Kidney tubule cell (primary cell): ENCODE measurements around the gene ADORA1.

ENCODE experiments used
- DNase-seq: peaks from one replicate; pipeline ENCODE4 v3.0.0-alpha.2; 2018; ENCODE audit warnings: low spot score

ADORA1 gene

GRCh38 chr1:203158960-203159665, 31.6 kb downstream of the ADORA1 start:
- DNase-seq: no peak

GRCh38 chr1:203159844-203160243, 32.3 kb downstream of the ADORA1 start:
- DNase-seq: no peak

DNA sequence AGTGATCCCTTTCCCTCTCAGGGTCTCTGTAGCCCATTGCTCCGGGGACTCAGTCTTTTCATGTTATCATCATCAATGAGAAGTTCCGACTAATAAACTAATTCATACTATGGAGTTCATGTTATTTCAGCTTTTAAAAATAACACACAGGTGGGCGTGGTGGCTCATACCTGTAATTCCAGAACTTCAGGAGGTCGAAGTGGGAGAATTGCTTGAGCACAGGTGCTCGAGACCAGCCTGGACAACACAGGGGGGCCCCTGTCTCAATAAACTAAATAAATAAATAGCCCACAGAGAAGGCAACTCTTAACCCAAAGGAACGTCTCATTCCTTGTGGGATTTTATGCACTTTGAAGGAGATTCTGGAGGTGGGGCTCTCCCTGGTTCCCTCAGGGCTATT, 33.6 kb downstream of the ADORA1 start:
- no peak for DNase-seq

GRCh38 chr1:203161703-203162102, 34.2 kb downstream of the ADORA1 start:
- no peak for DNase-seq

DNA sequence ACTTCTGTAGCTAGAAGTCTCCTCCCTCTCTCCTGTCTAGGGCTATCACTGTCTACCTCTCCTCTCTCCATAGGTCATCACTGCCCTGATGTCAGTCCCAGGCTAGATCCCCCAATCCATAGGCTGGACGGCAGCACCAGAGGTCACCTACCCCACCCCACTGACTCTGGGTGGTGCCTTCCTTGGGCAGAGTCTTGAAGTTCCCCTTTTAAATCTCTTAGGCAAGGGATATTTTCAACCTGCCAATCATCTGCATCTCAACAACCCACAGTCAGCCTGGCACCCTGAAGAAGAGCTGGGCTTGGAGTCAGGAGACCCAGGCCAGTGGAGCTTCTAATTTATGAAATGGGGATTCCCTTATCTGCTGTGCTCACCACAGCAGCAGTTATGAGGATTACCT, 34.9 kb downstream of the ADORA1 start:
- no peak for DNase-seq

DNA sequence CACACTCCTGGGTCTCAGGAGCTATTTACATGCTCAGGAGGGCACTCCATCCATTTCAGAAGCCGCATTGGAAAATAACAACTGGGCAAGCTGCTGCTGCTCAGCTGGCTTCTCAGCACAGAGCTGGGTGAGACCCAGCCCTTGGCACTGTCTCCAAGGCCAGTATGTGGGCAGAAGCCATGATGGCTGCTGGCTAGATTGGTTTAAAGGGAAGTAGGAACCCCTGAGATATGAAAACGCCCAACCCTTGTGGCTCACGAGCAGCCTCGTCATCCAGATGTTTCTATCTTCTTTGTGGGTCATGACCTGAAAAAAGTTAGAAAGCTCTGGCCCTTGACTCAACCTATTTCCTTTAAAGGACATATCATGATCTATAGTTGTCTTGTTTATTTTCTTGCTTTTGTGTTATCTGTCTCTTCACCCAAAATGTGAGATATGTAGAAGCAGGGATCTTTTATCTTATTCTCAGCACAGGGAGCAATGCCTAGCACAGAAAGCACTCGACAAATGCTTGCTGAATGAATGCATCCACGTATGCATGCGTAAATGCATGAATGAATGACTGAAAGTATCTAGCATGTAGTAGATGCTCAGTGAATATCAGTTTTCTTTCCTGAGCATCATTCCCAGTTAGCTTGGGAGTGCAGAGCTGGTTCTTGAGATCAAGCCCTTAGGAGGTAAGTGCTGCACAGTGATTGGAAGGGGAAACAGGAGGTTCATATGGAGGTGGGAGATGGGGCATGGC, 36.5 kb downstream of the ADORA1 start:
- DNase-seq: no peak

DNA sequence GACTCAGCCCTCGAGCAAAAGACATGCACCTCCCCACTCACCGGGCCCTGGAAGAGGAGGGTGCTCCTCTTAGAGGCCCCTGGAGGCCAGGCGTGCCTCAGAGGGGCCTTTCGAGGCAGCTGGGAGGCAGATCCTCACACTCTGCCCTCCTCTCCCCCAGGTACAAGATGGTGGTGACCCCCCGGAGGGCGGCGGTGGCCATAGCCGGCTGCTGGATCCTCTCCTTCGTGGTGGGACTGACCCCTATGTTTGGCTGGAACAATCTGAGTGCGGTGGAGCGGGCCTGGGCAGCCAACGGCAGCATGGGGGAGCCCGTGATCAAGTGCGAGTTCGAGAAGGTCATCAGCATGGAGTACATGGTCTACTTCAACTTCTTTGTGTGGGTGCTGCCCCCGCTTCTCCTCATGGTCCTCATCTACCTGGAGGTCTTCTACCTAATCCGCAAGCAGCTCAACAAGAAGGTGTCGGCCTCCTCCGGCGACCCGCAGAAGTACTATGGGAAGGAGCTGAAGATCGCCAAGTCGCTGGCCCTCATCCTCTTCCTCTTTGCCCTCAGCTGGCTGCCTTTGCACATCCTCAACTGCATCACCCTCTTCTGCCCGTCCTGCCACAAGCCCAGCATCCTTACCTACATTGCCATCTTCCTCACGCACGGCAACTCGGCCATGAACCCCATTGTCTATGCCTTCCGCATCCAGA, 37.7 kb downstream of the ADORA1 start:
- no peak for DNase-seq

GRCh38 chr1:203165800-203166161, 38.3 kb downstream of the ADORA1 start:
- no peak for DNase-seq

DNA sequence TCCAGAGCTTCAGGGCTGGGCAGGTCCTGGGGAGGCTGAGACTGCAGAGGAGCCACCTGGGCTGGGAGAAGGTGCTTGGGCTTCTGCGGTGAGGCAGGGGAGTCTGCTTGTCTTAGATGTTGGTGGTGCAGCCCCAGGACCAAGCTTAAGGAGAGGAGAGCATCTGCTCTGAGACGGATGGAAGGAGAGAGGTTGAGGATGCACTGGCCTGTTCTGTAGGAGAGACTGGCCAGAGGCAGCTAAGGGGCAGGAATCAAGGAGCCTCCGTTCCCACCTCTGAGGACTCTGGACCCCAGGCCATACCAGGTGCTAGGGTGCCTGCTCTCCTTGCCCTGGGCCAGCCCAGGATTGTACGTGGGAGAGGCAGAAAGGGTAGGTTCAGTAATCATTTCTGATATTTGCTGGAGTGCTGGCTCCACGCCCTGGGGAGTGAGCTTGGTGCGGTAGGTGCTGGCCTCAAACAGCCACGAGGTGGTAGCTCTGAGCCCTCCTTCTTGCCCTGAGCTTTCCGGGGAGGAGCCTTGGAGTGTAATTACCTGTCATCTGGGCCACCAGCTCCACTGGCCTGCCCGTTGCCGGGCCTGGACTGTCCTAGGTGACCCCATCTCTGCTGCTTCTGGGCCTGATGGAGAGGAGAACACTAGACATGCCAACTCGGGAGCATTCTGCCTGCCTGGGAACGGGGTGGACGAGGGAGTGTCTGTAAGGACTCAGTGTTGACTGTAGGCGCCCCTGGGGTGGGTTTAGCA, 38.8 kb downstream of the ADORA1 start:
- peak; percentile 32 for DNase-seq

GRCh38 chr1:203167026-203167912, 39.7 kb downstream of the ADORA1 start:
- peak; percentile 58 for DNase-seq

- no peak for DNase-seq
Measured at GRCh38 chr1:203167913-203168200, 40.3 kb downstream of the ADORA1 start.

GRCh38 chr1:203168256-203168786, 40.8 kb downstream of the ADORA1 start:
- no peak for DNase-seq

DNA sequence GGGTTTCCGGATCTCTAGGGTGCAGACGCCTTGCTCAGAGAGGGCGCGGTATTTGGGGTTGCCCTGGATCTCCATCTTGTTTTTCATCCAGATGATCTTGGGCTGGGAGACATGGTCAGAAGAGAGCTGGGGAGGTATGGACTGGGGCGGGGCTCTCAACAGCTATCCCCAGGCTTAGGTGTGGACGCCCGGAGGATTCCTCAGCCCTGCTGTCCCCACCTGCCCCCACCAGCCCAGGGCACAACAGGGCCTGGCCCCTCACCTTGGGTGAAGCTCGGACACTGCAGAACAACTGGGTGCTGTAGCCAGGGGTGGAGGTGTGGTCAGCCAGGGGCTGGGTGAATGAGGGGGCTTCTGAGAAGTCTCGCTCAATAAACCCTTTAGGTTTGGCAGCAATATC, 41.5 kb downstream of the ADORA1 start:
- DNase-seq: no peak

GRCh38 chr1:203169770-203170520, 42.4 kb downstream of the ADORA1 start:
- DNase-seq: no peak

DNA sequence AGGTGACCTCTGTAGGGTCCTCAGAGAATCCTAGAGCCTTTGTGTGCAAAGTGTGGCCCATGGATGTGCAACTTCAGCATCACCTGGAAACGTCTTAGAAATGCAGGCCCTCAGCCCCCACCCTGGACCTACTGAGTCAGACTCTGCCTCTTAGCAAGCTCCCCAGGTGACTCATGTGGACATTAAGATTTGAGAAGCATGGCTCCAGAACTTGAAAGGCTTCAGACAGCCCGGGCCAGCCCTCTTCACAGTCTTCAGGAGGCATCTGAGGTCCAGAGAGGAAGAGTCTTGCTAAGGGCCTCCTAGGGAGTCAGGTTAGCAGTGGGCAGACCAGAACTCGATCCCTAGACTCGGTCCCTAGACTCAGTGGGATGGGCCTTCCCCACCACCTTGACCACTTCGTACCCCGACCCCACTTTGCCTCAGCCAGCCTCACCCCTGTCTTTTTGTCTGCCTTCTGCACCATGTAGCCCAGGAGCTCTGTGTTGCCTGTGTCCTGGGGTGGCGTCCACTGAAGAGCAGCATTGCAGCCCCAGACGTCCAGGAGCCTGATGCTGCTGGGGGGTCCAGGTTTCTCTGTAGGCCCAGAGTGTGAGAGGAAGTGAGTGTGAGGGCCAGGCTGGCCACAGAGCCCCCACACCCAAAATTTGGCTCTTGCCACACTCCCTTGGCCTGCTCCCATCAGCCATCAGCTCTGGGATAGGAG, 43.3 kb downstream of the ADORA1 start:
- DNase-seq: peak; percentile 58

- no peak for DNase-seq
Measured at GRCh38 chr1:203171341-203172183, 44.0 kb downstream of the ADORA1 start.

DNA sequence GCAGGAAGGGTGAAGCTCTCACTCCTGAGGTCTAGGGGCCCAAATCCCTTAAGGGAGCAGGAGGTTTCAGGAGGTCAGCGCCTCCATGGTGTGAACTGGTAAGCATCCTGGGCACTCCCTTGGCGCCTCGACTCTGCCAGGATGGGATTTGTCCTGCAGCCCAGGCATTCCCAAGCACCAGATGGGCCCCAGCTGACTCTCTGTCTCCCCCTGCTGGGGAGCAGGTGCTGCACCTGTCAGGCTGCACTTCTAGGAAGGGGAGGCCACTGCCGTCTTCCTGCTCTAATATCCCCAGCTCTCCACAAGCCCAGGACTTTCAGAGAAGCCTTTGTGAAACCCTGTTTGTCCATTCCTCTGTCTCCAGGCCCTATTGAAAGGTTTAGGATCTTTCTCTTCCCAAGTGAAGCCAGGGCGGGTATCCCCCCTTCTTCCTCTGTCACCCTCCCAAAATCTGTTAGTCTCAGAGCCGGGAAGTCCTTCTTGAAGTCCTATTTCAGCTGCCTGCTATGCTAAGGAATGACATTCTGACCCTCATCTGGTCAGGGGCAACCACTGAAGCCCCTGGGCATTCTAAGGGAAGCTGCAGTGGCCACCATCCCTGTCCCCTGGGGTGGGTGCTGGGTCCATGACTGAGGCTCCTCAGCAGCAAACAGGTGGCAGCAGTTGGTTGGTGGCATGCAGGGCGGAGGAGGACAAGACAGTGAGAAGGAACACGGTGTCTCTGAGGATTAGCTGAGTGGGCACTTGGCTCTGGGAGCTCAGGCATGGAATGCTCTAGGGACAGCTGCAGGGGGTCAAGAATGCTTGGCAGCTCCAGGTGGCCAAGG, 44.9 kb downstream of the ADORA1 start:
- peak; percentile 74 for DNase-seq

- no peak for DNase-seq
Measured at GRCh38 chr1:203173011-203173555, 45.6 kb downstream of the ADORA1 start.
